Jurkat, Clone E6-1 (cell line): ENCODE data around the gene SLC6A19.
"Not testable (repeated sequence)": the region's sequence is repeated elsewhere in the genome, so short reads cannot be mapped to it uniquely, and the experiment has no call there.

Source experiments
- DNase-seq: peaks from one replicate; pipeline ENCODE4 v3.0.0-alpha.2; 2011; ENCODE audit warnings: low read depth, low spot score
- H3K4me3 ChIP-seq: 2 replicates; pipeline ENCODE4 v1.5.1; 2011; ENCODE audit warnings: mild to moderate bottlenecking, low read length, control low read depth, moderate library complexity

SLC6A19 gene

GRCh38 chr5:1249366-1250280, 48.2 kb downstream of the SLC6A19 start:
- H3K4me3 ChIP-seq = no peak overlapping the region
- no peak for DNase-seq

DNA sequence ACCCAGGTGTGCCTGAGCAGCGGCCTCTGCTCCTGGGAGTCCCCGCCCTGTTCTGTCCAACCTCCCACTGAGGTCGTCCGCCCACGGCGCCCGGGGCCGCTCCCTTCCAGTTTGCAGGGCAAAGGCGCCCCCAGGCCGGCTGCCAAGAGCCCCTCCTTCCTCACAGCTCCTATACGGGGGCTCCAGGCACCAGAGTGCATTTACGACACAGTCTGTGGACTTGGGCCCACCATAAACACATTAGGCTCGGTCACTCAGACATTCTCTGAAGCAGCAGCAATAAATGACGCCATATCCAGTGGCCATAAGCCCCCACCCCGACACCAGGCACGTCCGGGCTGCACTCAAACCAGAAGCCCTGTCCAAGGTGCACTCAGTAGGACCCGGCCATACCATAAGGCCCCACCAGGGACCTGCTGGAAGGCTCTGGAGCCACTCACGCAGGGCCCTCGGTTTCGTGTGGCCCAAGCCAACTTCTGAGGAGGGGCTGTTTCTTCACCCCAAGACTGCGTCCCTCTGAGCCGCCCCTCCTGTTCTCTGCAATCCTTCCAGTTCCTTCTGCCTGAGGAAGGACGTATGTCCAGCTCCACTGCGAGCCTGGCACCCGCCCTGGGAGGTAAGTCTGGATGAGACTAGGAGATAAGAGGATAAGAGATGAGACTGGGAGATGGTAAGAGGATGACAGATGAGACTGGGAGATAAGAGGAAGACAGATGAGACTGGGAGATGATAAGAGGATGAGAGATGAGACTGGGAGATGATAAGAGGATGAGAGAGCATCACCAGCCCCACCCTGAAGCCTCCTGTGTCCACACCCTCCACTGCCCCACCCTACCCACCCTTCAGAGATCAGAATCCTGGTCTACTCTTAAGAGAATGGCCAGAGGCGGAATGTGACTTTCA, 50.5 kb downstream of the SLC6A19 start:
- no peak overlapping the region for H3K4me3 ChIP-seq
- DNase-seq = no peak

DNA sequence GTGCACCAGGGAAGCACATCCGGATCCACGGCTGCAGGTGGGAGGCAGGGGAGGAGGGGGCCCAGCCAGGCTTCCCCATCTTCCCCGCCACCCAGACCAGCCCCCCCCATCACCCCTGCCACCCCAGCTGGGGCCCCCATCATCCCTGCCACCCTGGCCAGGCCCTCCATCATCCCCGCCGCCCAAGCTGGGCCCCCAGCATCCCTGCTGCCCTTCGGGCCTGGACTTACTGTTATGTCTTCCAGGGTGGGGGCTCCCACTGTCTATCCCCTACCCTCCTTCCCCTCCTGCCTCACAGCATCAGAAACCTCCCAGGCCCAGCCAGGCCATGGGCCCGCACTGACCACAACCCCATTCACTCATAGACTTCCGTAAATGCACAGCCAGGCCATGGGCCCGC, 51.3 kb downstream of the SLC6A19 start:
- DNase-seq = no peak
- H3K4me3 ChIP-seq = no peak overlapping the region

DNA sequence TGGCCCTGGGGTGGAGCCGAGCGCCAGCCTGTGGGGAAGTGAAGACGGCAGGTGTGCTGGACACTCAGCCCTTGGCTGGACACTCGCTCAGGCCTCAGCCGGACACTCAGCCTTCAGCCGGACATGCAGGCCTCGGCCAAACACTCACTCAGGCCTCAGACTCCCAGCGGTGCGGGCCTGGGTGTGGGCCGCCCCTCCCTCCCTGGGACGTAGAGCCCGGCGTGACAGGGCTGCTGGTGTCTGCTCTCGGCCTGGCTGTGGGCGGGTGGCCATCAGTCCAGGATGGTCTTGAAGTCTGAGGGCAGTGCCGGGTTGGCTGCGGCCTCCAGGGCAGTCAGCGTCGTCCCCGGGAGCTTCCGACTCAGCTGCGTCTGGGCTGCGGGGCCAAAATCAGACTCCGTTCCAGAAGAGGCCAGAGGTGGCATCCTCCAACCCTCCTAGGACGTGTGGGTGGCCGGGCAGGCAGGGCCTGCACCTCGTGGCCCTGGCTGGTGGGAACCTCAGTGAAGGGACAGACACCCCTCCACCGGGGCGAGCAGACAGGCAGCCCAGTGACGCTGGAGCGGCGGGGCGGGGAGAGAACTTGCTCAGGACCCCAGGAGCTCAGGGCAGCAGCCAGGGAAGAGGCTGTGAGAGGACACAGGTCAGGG, 52.2 kb downstream of the SLC6A19 start:
- no peak for DNase-seq
- H3K4me3 ChIP-seq = no peak overlapping the region

DNA sequence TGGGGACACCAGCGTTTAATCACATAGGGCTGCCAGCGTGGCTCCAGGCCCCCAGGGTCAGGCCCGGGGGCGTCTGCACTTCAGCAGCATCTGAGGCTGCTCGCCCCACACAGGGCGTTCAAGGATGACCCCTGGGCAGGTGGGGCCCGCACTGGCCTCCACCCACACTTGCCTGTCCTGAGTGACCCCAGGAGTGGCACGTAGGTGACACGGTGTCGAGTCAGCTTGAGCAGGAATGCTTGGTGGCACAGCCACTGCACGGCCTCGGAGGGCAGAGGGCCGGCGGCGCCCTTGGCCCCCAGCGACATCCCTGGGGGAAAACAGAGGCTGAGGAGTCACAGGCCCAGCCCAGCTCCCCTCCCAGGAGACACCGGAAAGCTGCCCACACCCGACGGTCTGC, 52.8 kb downstream of the SLC6A19 start:
- H3K4me3 ChIP-seq = no peak overlapping the region
- no peak for DNase-seq

GRCh38 chr5:1255081-1255561, 53.7 kb downstream of the SLC6A19 start:
- peak; percentile 93 for DNase-seq
- peak overlapping the region; percentile 25 for H3K4me3 ChIP-seq

DNA sequence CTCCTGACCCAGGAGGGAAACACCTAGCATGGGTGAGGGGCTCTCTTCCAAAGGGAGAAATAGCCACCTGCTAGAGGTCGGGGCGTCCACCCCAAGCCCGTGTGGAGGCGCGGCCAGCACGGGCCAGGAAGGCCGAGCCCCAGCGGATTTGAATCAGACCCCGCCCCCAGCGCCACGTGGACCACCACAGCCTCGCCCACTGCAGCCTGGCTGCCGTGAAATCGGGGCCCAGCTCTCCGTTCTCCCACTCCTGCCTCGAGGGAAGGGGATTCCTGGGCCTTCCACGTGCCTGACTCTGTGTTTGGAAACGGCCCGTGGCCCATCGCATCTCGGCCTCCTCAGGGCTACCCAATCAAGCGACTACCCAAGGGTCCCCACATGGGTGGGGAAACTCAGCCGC, 55.4 kb downstream of the SLC6A19 start:
- H3K4me3 ChIP-seq = no peak overlapping the region
- no peak for DNase-seq

GRCh38 chr5:1257363-1257762, 56.0 kb downstream of the SLC6A19 start:
- H3K4me3 ChIP-seq = no peak overlapping the region
- DNase-seq = no peak

- no peak overlapping the region for H3K4me3 ChIP-seq
- no peak for DNase-seq
These were observed 56.4 kb downstream of the SLC6A19 start for GRCh38 chr5:1257841-1258240.

- no peak overlapping the region for H3K4me3 ChIP-seq
- no peak for DNase-seq
These were observed 58.5 kb downstream of the SLC6A19 start for GRCh38 chr5:1259806-1260480.

- H3K4me3 ChIP-seq = no peak overlapping the region
- no peak for DNase-seq
These were observed 60.2 kb downstream of the SLC6A19 start for GRCh38 chr5:1261643-1262042.

- H3K4me3 ChIP-seq = no peak overlapping the region
- no peak for DNase-seq
These were observed 61.0 kb downstream of the SLC6A19 start for GRCh38 chr5:1262381-1262780.

GRCh38 chr5:1264211-1264610, 62.8 kb downstream of the SLC6A19 start:
- H3K4me3 ChIP-seq = no peak overlapping the region
- no peak for DNase-seq

- no peak for DNase-seq
- no peak overlapping the region for H3K4me3 ChIP-seq
These were observed 63.6 kb downstream of the SLC6A19 start for GRCh38 chr5:1265026-1265425.

DNA sequence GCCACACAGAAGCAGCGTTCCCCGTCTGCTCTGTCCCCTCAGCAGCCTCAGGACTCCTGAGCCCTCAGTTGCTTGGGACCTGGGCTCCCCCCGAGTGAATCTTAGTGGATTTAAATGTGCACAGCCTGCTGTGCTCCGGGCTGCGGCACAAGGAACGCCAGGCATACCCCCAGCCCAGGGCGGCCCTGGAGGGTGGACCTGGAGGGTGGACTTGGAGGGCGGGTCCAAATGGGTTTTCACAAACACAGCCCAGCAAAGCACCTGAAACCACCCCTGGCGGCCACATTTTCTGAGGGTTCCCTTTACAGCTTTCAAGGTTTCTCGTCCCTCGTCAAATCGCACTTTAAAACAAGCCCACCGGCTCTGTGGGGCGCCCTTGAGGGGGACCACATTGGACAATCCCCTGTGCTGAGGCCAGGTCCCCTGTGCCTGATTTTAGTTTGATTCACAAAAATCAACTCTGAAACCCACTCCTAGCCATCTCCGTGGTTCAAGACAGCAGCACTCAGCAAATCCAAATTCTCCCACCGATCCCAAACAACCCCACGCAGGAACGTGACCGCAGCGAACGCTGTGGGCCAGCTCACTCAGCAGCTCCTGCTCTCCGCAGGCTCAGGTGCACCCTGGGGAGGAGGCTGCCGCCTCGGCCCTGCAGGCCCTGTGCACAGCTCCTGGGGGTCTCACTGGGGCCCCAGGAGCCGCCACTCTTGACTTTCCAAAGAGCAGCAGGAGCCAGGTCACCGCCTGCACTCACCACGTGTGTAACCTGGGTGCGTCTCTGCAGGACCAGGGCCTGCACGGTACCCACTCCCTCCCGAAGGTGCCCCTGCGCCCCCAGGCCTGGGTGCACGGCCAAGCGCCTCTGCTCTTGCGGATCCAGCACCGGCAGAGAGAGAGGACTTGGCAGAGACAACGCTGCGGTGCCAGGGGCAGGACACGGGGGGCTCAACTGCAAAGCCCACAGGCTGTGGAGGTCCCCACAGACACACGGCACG, 64.4 kb downstream of the SLC6A19 start:
- no peak overlapping the region for H3K4me3 ChIP-seq
- no peak for DNase-seq

DNA sequence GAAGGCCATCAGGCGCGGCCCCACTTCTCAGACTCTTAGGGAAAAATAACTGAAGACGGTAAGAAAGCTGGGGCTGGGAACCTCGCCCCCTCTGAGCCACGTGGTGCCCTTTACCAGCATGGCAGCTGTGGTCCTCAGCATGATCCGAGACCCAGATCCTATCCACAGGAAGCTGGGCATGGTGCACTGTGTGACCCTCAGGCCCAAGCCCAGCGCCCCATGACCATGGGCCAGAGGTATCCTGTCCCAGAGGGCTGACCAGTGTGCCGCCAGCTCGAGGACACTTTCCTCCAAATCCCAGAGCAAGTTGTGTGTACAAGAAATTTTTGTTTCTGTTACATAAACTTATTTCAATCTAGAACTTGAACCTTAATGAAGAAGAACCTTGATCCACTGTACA, 65.4 kb downstream of the SLC6A19 start:
- DNase-seq = no peak
- no peak overlapping the region for H3K4me3 ChIP-seq

DNA sequence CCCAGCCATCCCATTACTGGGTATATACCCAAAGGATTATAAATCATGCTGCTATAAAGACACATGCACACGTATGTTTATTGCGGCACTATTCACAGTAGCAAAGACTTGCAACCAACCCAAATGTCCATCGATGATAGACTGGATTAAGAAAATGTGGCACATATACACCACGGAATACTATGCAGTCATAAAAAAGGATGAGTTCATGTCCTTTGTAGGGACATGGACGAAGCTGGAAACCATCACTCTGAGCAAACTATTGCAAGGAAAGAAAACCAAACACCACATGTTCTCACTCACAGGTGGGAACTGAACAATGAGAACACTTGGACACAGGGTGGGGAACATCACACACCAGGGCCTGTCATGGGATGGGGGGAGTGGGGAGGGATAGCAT, 66.1 kb downstream of the SLC6A19 start:
- not testable (repeated sequence) for DNase-seq, H3K4me3 ChIP-seq

DNA sequence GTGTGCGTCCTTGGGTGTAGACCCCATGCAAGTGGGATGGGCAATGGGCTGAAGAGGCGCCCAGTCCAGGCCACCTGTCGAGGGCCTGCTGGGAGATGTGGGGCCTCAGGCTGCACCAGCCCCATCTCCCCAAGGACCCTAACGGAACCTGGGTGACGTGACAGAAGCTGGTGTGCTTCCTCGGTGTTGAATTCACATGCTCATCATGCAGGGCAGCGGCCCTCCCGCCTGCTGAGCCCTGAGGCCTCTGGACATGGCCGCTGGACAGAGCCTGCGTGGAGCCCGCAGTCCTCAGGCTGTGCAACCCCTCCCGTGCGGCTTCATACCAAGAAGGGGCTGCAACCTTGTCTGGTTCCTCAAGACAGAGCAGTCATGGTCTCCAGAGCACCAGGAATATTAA, 66.7 kb downstream of the SLC6A19 start:
- no peak overlapping the region for H3K4me3 ChIP-seq
- DNase-seq = no peak
